Putamen (tissue), 1 donor: ENCODE data around the gene SLC18A3.

Experiments
- DNase-seq: peaks from one replicate; pipeline ENCODE4 v3.0.0-alpha.2; 2016; ENCODE audit warnings: low spot score

The SLC18A3 gene

GRCh38 chr10:49596493-49596809, 13.7 kb upstream of the SLC18A3 start:
- no peak for DNase-seq

GRCh38 chr10:49596836-49597235, 13.3 kb upstream of the SLC18A3 start:
- no peak for DNase-seq

GRCh38 chr10:49597426-49598163, 12.5 kb upstream of the SLC18A3 start:
- no peak for DNase-seq

GRCh38 chr10:49598164-49598856, 11.8 kb upstream of the SLC18A3 start:
- DNase-seq, result no peak

- no peak for DNase-seq
Measured at GRCh38 chr10:49598986-49599385, 11.1 kb upstream of the SLC18A3 start.

- DNase-seq, result no peak
Measured at GRCh38 chr10:49599546-49599945, 10.6 kb upstream of the SLC18A3 start.

GRCh38 chr10:49600046-49600445, 10.1 kb upstream of the SLC18A3 start:
- DNase-seq, result no peak

- no peak for DNase-seq
Measured at GRCh38 chr10:49600781-49601400, 9.2 kb upstream of the SLC18A3 start.

- no peak for DNase-seq
Measured at GRCh38 chr10:49601857-49602256, 8.3 kb upstream of the SLC18A3 start.

- DNase-seq, result no peak
Measured at GRCh38 chr10:49602380-49603023, 7.6 kb upstream of the SLC18A3 start.

GRCh38 chr10:49605216-49605938, 4.7 kb upstream of the SLC18A3 start:
- no peak for DNase-seq

GRCh38 chr10:49605939-49606509, 4.1 kb upstream of the SLC18A3 start:
- DNase-seq, result no peak

GRCh38 chr10:49606981-49607535, 3.1 kb upstream of the SLC18A3 start:
- no peak for DNase-seq

GRCh38 chr10:49608166-49609005, 1.7 kb upstream of the SLC18A3 start:
- DNase-seq, result no peak

GRCh38 chr10:49609006-49609282, 1.2 kb upstream of the SLC18A3 start:
- no peak for DNase-seq

GRCh38 chr10:49609283-49610113, 612 bp upstream of the SLC18A3 start:
- DNase-seq, result no peak

GRCh38 chr10:49610458-49611165, 502 bp downstream of the SLC18A3 start:
- DNase-seq, result no peak

- DNase-seq, result no peak
Measured at GRCh38 chr10:49611166-49611815, 1.2 kb downstream of the SLC18A3 start.
